CD4-positive, alpha-beta T cell (primary cell): ENCODE data around the gene REEP2. TPM values are rescaled to one million over a fixed set of nuclear protein-coding genes. Genes with fewer than 3 reads are reported as not detected.

Source experiments
- ATAC-seq: fragments of 200-7000 bp; cut with Tn5 transposase; one replicate; pipeline ENCODE4 v1.10.0; 2022; ENCODE audit warnings: mild to moderate bottlenecking; ENCODE audit not compliant: poor library complexity
- CTCF ChIA-PET: fragments of 350-600 bp; sonication (Branson Sonifier 250); formaldehyde crosslinking; loops from one replicate; lab custom pipeline; 2021; ENCODE audit warnings: antibody characterized with exemption, inconsistent platforms; lab: Charles Lee
- POLR2A ChIA-PET: fragments of 350-600 bp; sonication (Branson Sonifier 250); formaldehyde crosslinking; loops from one replicate; lab custom pipeline; 2021; ENCODE audit warnings: antibody characterized with exemption, inconsistent platforms; lab: Charles Lee
- DNase-seq, 14 experiments: peaks; one replicate each; pipeline ENCODE4 v3.0.0-alpha.2; 2013 to 2020; ENCODE audit warnings: mixed read lengths in 2 of 14
- H3K27ac ChIP-seq, 2 donors: one replicate each; pipeline versions ENCODE4 v1.5.1 to v1.7.0; 2013; ENCODE audit warnings: low read length in 2 of 2, low read depth in 1 of 2, mild to moderate bottlenecking in 1 of 2
- H3K27me3 ChIP-seq, 2 experiments: 1 replicate in 1 of 2; 2 replicates in 1 of 2; pipeline versions ENCODE4 v1.6.1 to v1.7.0; 2013; ENCODE audit warnings: low read length in 2 of 2, control low read depth in 1 of 2, mild to moderate bottlenecking in 1 of 2, moderate library complexity in 1 of 2; ENCODE audit not compliant: insufficient read depth in 2 of 2, control insufficient read depth in 1 of 2
- H3K36me3 ChIP-seq: one replicate; pipeline ENCODE4 v1.6.1; 2013; ENCODE audit warnings: low read length, control low read depth; ENCODE audit not compliant: insufficient read depth
- H3K4me1 ChIP-seq: one replicate; pipeline ENCODE4 v1.6.1; 2013; ENCODE audit warnings: low read length, control low read depth; ENCODE audit not compliant: insufficient read depth
- H3K4me3 ChIP-seq: one replicate; pipeline ENCODE4 v1.5.1; 2013; ENCODE audit warnings: mild to moderate bottlenecking, low read length, moderate library complexity
- H3K9me3 ChIP-seq, 2 experiments: 1 replicate in 1 of 2; 2 replicates in 1 of 2; pipeline versions ENCODE4 v1.6.1 to v1.7.0; 2013; ENCODE audit warnings: low read length in 2 of 2, mild to moderate bottlenecking in 2 of 2, control low read depth in 1 of 2, moderate library complexity in 1 of 2; ENCODE audit not compliant: control insufficient read depth in 1 of 2, insufficient read depth in 1 of 2
- H3K27ac Mint-ChIP-seq: one replicate; pipeline ENCODE4 v1.8.0; 2020; ENCODE audit warnings: mixed read lengths
- H3K27me3 Mint-ChIP-seq: one replicate; pipeline ENCODE4 v1.8.0; 2021; ENCODE audit warnings: mixed read lengths
- H3K36me3 Mint-ChIP-seq: one replicate; pipeline ENCODE4 v1.8.0; 2021; ENCODE audit warnings: low read depth, mixed read lengths
- H3K4me1 Mint-ChIP-seq: one replicate; pipeline ENCODE4 v1.8.0; 2021; ENCODE audit warnings: low read depth, mixed read lengths
- H3K4me3 Mint-ChIP-seq: one replicate; pipeline ENCODE4 v1.8.0; 2020; ENCODE audit warnings: mild to moderate bottlenecking, mixed read lengths
- H3K9me3 Mint-ChIP-seq: one replicate; pipeline ENCODE4 v1.8.0; 2020; ENCODE audit warnings: mixed read lengths
- CTCF ChIP-seq: fragments of 200-600 bp; IDR thresholded peaks from one replicate; pipeline ENCODE4 v1.8.0; 2022; ENCODE audit warnings: antibody characterized with exemption, mild to moderate bottlenecking
- intact Hi-C, 2 experiments: fragments of 100-400 bp; cut with DNase I in 1 of 2; cut with micrococcal nuclease in 1 of 2; formaldehyde crosslinking; loops; one replicate each; pipeline versions ENCODE4 v1.15.1 to v1.9.0; 2023 to 2025; cut with DNase I, micrococcal nuclease
- total RNA-seq, 174 experiments: library from RNA in 2 of 174; stranded (reverse) in 2 of 174; gene quantifications; one replicate each; pipeline ENCODE4 v1.2.3 and lab custom pipeline; 2021 to 2026

REEP2 gene
- total RNA-seq, 2 experiments from 2014 or later = 0.33 to 0.34 TPM

- Mint-ChIP-seq H3K9me3 (no peaks in the 10 kb centered on the region), H3K27ac (peak overlapping the region; percentile 93), H3K4me1 (peaks cover 43% of the 10 kb centered on the region), H3K36me3 (peaks cover 20% of the 10 kb centered on the region), H3K4me3 (peak overlapping the region; percentile 96), H3K27me3 (no peaks in the 10 kb centered on the region)
- CTCF ChIA-PET = interaction anchor here (0.7 to 4.7 kb wide), 12 partner anchors 14 to 112 kb away, joined by 3 to 38 read pairs (median 5); partner anchors contain the start of genes ETF1 and KDM3B
- H3K4me1 ChIP-seq = peaks cover 54% of the 10 kb centered on the region
- ATAC-seq (peak; percentile 72), DNase-seq (peak; percentile 91 to 99 (median 95))
- peak overlapping the region; percentile 60 for H3K4me3 ChIP-seq
- TF ChIP-seq CTCF = peak; percentile 37
- intact Hi-C loops = loop anchor here (1.0 to 10.0 kb wide), 7 partner anchors 28 to 940 kb away; partner anchors contain the start of genes ETF1 (in 2 of the 2), HSPA9 (in 1 of the 2) and SPATA24 (in 1 of the 2)
- H3K27me3 ChIP-seq = no peaks in the 10 kb centered on the region
- H3K36me3 ChIP-seq = peaks cover 9% of the 10 kb centered on the region
- POLR2A ChIA-PET = interaction anchor here (0.7 to 4.0 kb wide), 19 partner anchors 26 to 829 kb away, joined by 3 to 59 read pairs (median 6); partner anchors contain the start of genes BRD8, CDC23, CDC25C and ETF1
- H3K9me3 ChIP-seq = no peaks in the 10 kb centered on the region
- H3K27ac ChIP-seq = peak overlapping the region; percentile 89 to 94
Observed at GRCh38 chr5:138464388-138465260, 25.8 kb downstream of the REEP2 start.

- DNase-seq = peak; percentile 88 to 97 (median 93)
- peak within 1 kb of the TSS; percentile 60 for H3K4me3 ChIP-seq
- intact Hi-C loops = loop anchor here (1.0 to 10.0 kb wide), 7 partner anchors 26 to 939 kb away; partner anchors contain the start of genes ETF1 (in 2 of the 2), HSPA9 (in 1 of the 2) and SPATA24 (in 1 of the 2)
- H3K9me3 ChIP-seq = no peaks in the 10 kb centered on the region
- H3K27ac ChIP-seq = peak within 1 kb of the TSS; percentile 89 to 94
- H3K27me3 Mint-ChIP-seq = no peaks in the 10 kb centered on the region
- peak; percentile 30 for TF ChIP-seq CTCF
- peaks cover 9% of the 10 kb centered on the region for H3K36me3 ChIP-seq
- peaks cover 20% of the 10 kb centered on the region for H3K36me3 Mint-ChIP-seq
- no peaks in the 10 kb centered on the region for H3K27me3 ChIP-seq
- ChIA-PET POLR2A (interaction anchor here (0.5 to 4.0 kb wide), 21 partner anchors 11 to 829 kb away, joined by 3 to 59 read pairs (median 6); partner anchors contain the start of genes BRD8, CDC23, CDC25C and ETF1), CTCF (interaction anchor here (0.6 to 4.7 kb wide), 11 partner anchors 15 to 113 kb away, joined by 3 to 38 read pairs (median 5); partner anchors contain the start of genes ETF1 and KDM3B)
- no peaks in the 10 kb centered on the region for H3K9me3 Mint-ChIP-seq
- H3K4me3 Mint-ChIP-seq = peak within 1 kb of the TSS; percentile 96
- peak within 1 kb of the TSS; percentile 93 for H3K27ac Mint-ChIP-seq
- peaks cover 47% of the 10 kb centered on the region for H3K4me1 ChIP-seq
- peaks cover 35% of the 10 kb centered on the region for H3K4me1 Mint-ChIP-seq
- peak; percentile 64 for ATAC-seq
Observed at GRCh38 chr5:138465261-138466124, 26.6 kb downstream of the REEP2 start, which contains the start of gene EGR1. EGR1 (plus strand) TSS chr5:138465479; CDS start chr5:138465762, 283 bp downstream.
